WTC11 (cell line): ENCODE results near the gene IGLL1. TPM values are rescaled to one million over a fixed set of nuclear protein-coding genes. Genes with fewer than 3 reads are reported as not detected.

Experiments used
- ATAC-seq: fragments of 200-7000 bp; cut with Tn5 transposase; 2 replicates; pipeline ENCODE4 v1.10.0; 2021; ENCODE audit warnings: mild to moderate bottlenecking, moderate library complexity
- CTCF ChIA-PET: fragments of 300-600 bp; sonication (Branson Sonifier 250); formaldehyde crosslinking; loops from one replicate; lab custom pipeline; 2021; ENCODE audit warnings: antibody characterized with exemption; lab: Charles Lee
- POLR2A ChIA-PET: fragments of 350-600 bp; sonication (Branson Sonifier 250); formaldehyde crosslinking; loops from one replicate; lab custom pipeline; 2021; ENCODE audit warnings: antibody characterized with exemption; lab: Charles Lee
- DNase-seq: peaks from one replicate; pipeline ENCODE4 v3.0.0; 2021; ENCODE audit warnings: low spot score
- H3K27ac Mint-ChIP-seq: 2 replicates; pipeline ENCODE4 v1.8.0; 2021; ENCODE audit warnings: mixed read lengths
- H3K27me3 Mint-ChIP-seq: 2 replicates; pipeline ENCODE4 v1.8.0; 2021; ENCODE audit warnings: low read depth, mild to moderate bottlenecking, moderate library complexity, mixed read lengths
- H3K36me3 Mint-ChIP-seq: 2 replicates; pipeline ENCODE4 v1.8.0; 2021; ENCODE audit warnings: mixed read lengths
- H3K4me1 Mint-ChIP-seq: 2 replicates; pipeline ENCODE4 v1.8.0; 2022; ENCODE audit warnings: mixed read lengths
- H3K4me3 Mint-ChIP-seq: 2 replicates; pipeline ENCODE4 v1.8.0; 2021; ENCODE audit warnings: mild to moderate bottlenecking, moderate library complexity, mixed read lengths
- H3K9me3 Mint-ChIP-seq: 2 replicates; pipeline ENCODE4 v1.8.0; 2021; ENCODE audit warnings: mixed read lengths
- ARID4B ChIP-seq: sonication (generic); formaldehyde crosslinking; IDR thresholded peaks from 2 replicates; pipeline ENCODE4 v1.8.0; 2023; ENCODE audit warnings: missing genetic modification reagents, mild to moderate bottlenecking, borderline replicate concordance
- CDX4 ChIP-seq: fragments of 250-450 bp; sonication (Bioruptor Pico); IDR thresholded peaks from 2 replicates; pipeline ENCODE4 v1.9.0; 2021; ENCODE audit warnings: moderate library complexity, mild to moderate bottlenecking, inconsistent platforms, borderline replicate concordance
- CTCF ChIP-seq: fragments of 200-600 bp; IDR thresholded peaks from 2 replicates; pipeline ENCODE4 v1.8.0; 2022; ENCODE audit warnings: antibody characterized with exemption
- ELF4 ChIP-seq: sonication (generic); formaldehyde crosslinking; IDR thresholded peaks from 2 replicates; pipeline ENCODE4 v1.8.1; 2022; ENCODE audit warnings: low read depth, mild to moderate bottlenecking, moderate library complexity, missing genetic modification reagents
- FOXK1 ChIP-seq: sonication (generic); formaldehyde crosslinking; IDR thresholded peaks from 2 replicates; pipeline ENCODE4 v1.8.0; 2022; ENCODE audit warnings: mild to moderate bottlenecking, moderate library complexity, missing genetic modification reagents
- GABPB1 ChIP-seq: sonication (generic); formaldehyde crosslinking; IDR thresholded peaks from 2 replicates; pipeline ENCODE4 v1.8.1; 2023; ENCODE audit warnings: mild to moderate bottlenecking, missing genetic modification reagents
- GTF2I ChIP-seq: fragments of 250-450 bp; sonication (Bioruptor Pico); conservative IDR thresholded peaks from 2 replicates; pipeline ENCODE4 v1.4.0; 2021; ENCODE audit warnings: mild to moderate bottlenecking
- JAZF1 ChIP-seq: fragments of 250-450 bp; sonication (Bioruptor Pico); IDR thresholded peaks from 2 replicates; pipeline ENCODE4 v1.9.0; 2021; ENCODE audit warnings: moderate library complexity, mild to moderate bottlenecking, inconsistent platforms
- MXD4 ChIP-seq: fragments of 250-450 bp; sonication (Bioruptor Pico); IDR thresholded peaks from 2 replicates; pipeline ENCODE4 v1.8.0; 2021; ENCODE audit warnings: mild to moderate bottlenecking, moderate library complexity, borderline replicate concordance
- NR3C1 ChIP-seq: sonication (generic); formaldehyde crosslinking; conservative IDR thresholded peaks from 2 replicates; pipeline ENCODE4 v1.8.1; 2023; ENCODE audit warnings: low read depth, mild to moderate bottlenecking, missing genetic modification reagents
- TP53 ChIP-seq: sonication (generic); formaldehyde crosslinking; IDR thresholded peaks from 2 replicates; pipeline ENCODE4 v1.8.1; 2023; ENCODE audit warnings: mild to moderate bottlenecking, missing genetic modification reagents
- ZNF121 ChIP-seq: sonication (generic); formaldehyde crosslinking; IDR thresholded peaks from 2 replicates; pipeline ENCODE4 v1.8.0; 2023; ENCODE audit warnings: missing genetic modification reagents
- ZNF232 ChIP-seq: sonication (generic); formaldehyde crosslinking; IDR thresholded peaks from 2 replicates; pipeline ENCODE4 v1.8.0; 2022; ENCODE audit warnings: mild to moderate bottlenecking, missing genetic modification reagents
- ZNF281 ChIP-seq: sonication (generic); formaldehyde crosslinking; IDR thresholded peaks from 2 replicates; pipeline ENCODE4 v1.8.0; 2023; ENCODE audit warnings: mild to moderate bottlenecking, missing genetic modification reagents
- ZNF396 ChIP-seq: fragments of 250-450 bp; sonication (Bioruptor Pico); IDR thresholded peaks from 2 replicates; pipeline ENCODE4 v1.8.0; 2021; ENCODE audit warnings: mild to moderate bottlenecking, moderate library complexity, borderline replicate concordance
- total RNA-seq: library from RNA; stranded (reverse); gene quantifications from 3 replicates; pipeline ENCODE4 v1.2.3, GENCODE V29; 2021

The IGLL1 gene
- total RNA-seq, 1 experiment from 2014 or later: not detected

- peak; percentile 20; the same call in 1 of the 2 replicates for TF ChIP-seq TP53 (CRISPR knock-in tag)
- TF ChIP-seq FOXK1 (CRISPR knock-in tag): no peak
- no peak for TF ChIP-seq ZNF281 (CRISPR knock-in tag)
- TF ChIP-seq ZNF121 (CRISPR knock-in tag): no peak
- TF ChIP-seq ZNF396 (CRISPR knock-in tag): no peak
- TF ChIP-seq GABPB1 (CRISPR knock-in tag): no peak
- TF ChIP-seq JAZF1 (CRISPR knock-in tag): no peak
- no peak for TF ChIP-seq ELF4
- no peak for TF ChIP-seq ZNF232 (CRISPR knock-in tag)
These were observed 11.2 kb upstream of the IGLL1 start (continued) for GRCh38 chr22:23591201-23591791.

GRCh38 chr22:23583836-23584235, 3.7 kb upstream of the IGLL1 start:
- CTCF ChIA-PET: no interaction called here
- Mint-ChIP-seq H3K27me3 (peaks cover 3% of the 10 kb centered on the region; the same call in 1 of the 2 replicates), H3K4me1 (no peaks in the 10 kb centered on the region), H3K9me3 (no peaks in the 10 kb centered on the region), H3K36me3 (no peaks in the 10 kb centered on the region), H3K27ac (no peak overlapping the region), H3K4me3 (no peak overlapping the region)
- TF ChIP-seq NR3C1 (CRISPR knock-in tag): no peak
- no peak for TF ChIP-seq JAZF1 (CRISPR knock-in tag)
- no peak for TF ChIP-seq CDX4
- TF ChIP-seq CTCF: no peak
- POLR2A ChIA-PET: no interaction called here
- no peak for ATAC-seq
- no peak for DNase-seq

GRCh38 chr22:23583153-23583552, 3.1 kb upstream of the IGLL1 start:
- DNase-seq: no peak
- Mint-ChIP-seq H3K4me1 (no peaks in the 10 kb centered on the region), H3K4me3 (no peak overlapping the region)
- TF ChIP-seq GTF2I (CRISPR knock-in tag) (no peak), MXD4 (CRISPR knock-in tag) (no peak), ARID4B (CRISPR knock-in tag) (no peak)
- TF ChIP-seq, all 79 proteins: peak for 0
- no peak overlapping the region for H3K27ac Mint-ChIP-seq
- POLR2A ChIA-PET: no interaction called here
- no peaks in the 10 kb centered on the region for H3K9me3 Mint-ChIP-seq
- no peak for ATAC-seq
- CTCF ChIA-PET: interaction anchor here (0.7 to 1.1 kb wide), 2 partner anchors 8 to 17 kb away, joined by 3 to 9 read pairs; no protein-coding TSS in a partner anchor
- H3K36me3 Mint-ChIP-seq: no peaks in the 10 kb centered on the region
- peaks cover 3% of the 10 kb centered on the region; the same call in 1 of the 2 replicates for H3K27me3 Mint-ChIP-seq
